HT-29 (cell line): ENCODE data around the gene SOX15. TPM values are rescaled to one million over a fixed set of nuclear protein-coding genes. Genes with fewer than 3 reads are reported as not detected.

ENCODE experiments used
- DNase-seq: peaks from one replicate; pipeline ENCODE4 v3.0.0-alpha.2; 2015; ENCODE audit warnings: low spot score
- small RNA-seq: library from RNA; depleted of rRNA; stranded (forward); fragments of <200 nt; gene quantifications from one replicate; pipeline ENCODE3, GENCODE V24; 2014
- total RNA-seq: library from RNA; depleted of rRNA; stranded (reverse); fragments of >200 nt; shearing (Covaris generic); gene quantifications from 2 replicates; pipeline ENCODE4 v1.2.3, GENCODE V29; 2014; rRNA removed

SOX15 gene
- total RNA-seq, 1 experiment from 2014 or later, result not detected

DNA sequence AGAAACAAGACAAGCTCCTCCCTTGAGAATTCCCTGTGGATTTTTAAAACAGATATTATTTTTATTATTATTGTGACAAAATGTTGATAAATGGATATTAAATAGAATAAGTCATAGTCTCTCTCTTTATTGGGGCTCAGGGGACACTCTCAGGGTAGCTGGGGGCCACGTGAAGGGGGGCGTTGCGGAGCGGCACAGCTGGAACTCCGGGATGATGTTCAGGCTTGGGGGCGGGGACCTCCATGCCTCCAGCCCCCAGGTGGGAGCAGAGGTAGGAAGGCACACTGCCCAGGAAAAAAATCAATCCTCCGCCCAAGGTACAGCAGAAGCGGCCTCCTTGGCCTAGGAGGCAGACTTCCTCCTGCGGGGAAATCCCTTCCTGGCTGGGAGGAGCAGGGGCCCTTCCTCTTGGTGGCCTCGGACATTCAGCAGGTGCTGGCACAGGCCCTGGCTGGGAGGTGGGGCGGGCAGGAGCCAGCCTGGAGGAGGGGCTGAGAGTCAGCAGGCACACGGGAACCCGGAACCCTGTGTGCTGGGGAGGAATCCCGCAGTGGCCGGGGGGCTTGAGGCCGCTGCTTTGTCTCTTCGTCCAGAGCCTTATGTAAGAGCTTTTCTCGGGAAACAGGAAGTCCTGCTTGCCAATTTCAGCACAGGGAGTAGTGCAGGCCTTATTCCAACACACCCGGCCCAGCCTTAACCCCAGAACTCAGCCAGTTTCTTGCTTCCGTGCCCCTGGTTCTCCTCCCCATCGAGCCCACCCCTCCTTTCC lies 31.9 kb downstream of the SOX15 start:
- peak; percentile 77 for DNase-seq

DNA sequence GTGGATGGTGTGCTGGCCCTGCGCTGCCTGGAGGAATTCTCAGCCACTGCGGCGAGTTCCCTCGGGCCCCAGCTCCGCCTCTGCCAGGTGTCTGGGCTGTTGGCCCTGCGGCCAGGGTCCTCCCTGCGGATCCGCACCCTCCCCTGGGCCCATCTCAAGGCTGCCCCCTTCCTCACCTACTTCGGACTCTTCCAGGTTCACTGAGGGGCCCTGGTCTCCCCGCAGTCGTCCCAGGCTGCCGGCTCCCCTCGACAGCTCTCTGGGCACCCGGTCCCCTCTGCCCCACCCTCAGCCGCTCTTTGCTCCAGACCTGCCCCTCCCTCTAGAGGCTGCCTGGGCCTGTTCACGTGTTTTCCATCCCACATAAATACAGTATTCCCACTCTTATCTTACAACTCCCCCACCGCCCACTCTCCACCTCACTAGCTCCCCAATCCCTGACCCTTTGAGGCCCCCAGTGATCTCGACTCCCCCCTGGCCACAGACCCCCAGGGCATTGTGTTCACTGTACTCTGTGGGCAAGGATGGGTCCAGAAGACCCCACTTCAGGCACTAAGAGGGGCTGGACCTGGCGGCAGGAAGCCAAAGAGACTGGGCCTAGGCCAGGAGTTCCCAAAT lies 32.6 kb downstream of the SOX15 start:
- DNase-seq, result no peak

DNA sequence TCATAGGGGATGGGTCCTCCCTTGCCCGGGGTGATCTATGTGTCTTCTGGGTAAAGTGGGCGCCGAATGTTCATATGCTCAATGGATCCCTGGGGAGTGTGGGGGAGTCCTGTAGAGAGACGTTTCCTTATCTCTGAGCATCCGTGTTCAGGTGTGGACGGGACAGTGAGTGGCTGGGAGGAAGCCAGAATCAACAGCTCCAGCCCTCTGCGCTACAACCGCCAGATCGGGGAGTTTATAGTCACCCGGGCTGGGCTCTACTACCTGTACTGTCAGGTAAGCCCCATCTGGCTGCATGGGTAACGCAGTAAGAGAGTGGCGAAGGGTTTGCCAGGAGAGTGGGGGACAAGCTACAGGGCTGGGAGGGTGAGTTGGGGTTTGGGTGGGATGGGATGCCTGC lies 33.3 kb downstream of the SOX15 start:
- no peak for DNase-seq

DNA sequence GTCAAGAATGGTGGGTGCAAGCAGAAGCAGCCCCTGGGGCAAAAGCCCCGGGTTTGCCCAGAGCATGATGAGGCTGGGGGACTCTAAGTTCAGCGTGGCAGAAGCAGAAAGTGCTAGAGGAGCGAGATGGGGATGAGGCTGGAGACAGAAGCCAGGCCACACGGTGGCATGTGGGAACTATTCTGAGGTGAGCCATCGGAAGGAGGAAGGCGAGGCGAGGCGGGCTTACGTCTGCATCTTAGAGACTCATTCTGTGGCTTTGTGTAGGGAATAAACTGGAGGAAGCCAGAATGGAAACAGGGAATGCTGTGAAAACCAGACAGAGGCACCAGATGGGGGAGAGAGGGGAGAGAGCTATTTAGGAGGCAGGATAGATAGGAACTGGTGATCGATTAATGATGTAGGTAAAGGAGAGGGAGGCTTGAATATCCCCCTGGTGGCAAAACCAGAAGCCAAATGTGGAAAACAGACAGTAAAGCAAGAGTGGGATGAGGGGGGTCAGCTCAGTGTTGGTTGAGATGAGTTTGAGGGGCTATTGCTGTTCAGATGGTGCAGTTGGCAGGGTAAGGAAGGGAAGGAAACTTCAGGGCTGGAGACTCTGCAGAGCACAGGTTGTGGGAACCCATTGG lies 34.5 kb downstream of the SOX15 start:
- no peak for DNase-seq

DNA sequence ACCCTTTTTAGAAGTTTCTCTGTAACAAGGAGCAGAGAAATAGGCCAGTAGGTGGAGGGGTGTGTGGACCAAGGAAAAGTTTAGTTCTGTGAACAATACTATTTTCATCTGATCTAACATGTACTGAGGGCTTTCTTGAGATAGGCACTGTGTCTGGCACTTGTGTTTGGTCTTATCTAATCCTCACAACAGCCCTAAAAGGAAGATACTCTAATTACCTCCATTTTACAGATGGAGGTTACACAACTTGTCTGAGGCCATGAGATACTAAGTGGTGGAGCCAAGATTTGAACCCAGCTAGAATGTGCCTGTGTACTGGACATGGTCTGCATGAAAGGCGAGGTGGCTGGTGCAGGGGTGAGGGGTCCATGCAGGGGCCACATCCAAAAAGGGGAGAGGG lies 36.5 kb downstream of the SOX15 start:
- DNase-seq, result no peak

DNA sequence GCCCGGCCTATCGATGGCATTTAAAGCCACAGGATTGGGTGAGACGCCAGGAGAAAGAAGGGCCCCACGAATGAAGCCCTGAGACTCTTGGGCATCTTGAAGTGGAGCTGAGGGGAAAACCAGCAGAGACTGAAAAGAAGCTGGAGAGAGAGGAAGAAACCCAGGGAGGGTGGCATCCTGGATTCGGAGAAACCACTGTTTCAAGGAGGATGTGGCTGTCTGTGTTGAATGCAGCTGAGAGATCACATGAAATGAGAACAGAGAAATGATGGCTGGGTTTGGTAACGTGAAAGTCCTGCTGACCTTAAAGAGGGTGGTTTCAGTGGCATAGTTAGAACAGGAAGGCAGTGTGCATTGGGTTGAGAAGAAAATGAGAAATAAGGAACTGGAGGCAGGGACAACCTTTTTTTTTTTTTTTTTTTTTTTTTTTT lies 37.3 kb downstream of the SOX15 start:
- no peak for DNase-seq

DNA sequence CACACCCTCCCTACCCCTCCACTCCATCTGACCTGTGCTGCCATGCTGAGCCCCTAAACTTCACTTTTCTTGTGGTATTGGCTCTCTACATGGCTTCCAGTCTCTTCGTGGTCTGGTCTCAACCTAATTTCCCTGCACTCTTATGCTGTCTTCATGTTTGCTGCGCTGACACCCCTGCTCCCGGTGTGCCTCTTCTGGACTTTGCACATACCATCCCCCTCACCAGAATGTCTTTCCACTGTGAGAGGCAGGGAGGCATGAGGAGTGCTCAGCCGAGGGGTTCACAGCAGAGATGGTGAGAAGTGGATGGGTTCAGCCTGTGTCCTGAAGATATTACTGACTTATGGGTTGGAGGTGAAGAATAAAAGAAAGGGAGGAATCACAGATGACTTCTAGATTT lies 38.5 kb downstream of the SOX15 start:
- no peak for DNase-seq

DNA sequence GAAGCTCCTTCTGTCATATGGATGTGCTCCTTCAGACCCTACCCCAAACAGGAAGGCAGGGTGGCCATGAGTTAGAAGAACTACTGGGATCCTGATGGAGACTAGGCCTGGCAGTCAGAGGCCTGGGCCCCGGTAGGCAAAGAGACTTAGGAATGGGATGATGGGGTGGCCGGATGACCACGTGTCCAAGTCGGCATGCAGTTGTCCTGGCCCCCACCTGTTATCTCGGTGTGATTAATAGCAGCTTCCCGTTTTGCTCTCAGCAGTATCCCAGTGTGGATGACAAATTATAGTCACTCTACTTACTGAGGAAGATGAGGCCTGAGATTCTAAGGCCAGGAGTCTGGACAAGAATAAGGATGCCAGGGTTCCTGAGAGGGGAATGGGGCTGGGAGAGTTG lies 39.5 kb downstream of the SOX15 start:
- no peak for DNase-seq

DNA sequence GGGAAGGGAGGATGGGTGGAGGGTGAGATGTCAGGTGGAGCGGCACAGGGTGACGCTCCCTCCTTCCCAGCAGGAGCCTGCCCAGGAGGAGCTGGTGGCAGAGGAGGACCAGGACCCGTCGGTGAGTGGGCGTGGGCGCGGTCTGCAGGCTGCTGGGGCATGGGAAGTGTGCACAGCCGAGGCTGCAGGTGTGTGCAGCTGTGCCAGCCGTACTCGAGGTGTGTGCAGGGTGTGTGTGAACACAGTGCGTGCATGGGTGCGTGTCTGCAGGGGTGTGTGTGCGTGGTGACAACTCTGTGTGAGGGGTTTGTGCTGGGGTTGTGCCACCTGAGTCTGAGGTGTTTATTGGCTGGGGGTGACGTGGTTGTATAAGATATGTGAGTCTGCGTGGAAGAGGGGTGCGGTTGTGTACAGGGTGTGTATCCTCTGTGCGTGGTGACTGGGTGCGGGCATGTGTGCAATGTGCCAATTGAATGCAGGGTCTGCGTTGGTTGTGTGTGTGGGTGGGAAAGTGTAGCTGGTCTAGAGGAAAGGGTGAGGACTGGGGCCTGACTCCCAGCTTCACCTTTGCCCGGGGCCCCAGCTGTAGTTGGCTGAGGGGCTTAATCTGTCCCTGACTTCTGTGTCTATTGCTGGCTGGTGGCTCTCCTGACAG lies 40.4 kb downstream of the SOX15 start:
- no peak for DNase-seq

DNA sequence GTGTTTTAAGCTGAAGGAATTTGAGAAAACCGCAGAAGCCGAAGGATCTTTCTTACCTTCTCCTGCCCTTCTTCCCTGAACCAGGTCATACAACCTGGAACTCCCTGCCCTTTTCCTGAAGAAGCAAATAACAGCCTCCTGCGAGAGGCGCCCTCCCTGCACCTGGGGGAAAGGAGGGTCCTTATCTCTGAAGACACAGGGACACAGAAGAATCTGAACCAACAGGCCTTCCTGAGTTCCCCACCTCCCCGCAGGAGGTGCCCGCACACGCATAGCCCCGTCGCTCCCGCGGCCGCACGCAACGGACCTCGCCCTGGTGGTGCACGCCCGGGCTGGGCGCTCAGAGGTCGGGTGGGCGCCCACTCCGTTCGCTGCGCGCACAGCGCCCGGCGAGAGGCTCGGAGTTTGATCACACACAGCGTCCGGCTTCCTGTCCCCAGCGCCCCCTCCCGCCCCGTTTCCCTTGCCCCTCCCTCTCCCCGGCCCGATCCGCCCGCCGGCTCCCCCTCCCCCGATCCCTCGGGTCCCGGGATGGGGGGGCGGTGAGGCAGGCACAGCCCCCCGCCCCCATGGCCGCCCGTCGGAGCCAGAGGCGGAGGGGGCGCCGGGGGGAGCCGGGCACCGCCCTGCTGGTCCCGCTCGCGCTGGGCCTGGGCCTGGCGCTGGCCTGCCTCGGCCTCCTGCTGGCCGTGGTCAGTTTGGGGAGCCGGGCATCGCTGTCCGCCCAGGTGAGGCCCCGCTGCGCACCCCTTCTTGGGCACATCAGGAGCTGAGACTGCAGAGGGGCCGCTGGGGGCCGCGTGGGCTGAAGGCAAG lies 41.1 kb downstream of the SOX15 start, which contains the start of gene TNFSF12:
Gene TNFSF12, plus strand, starts transcription at position 474 of the 816 bp plus-strand sequence. Its CDS starts 96 bp downstream, at position 570.
- DNase-seq, result no peak

DNA sequence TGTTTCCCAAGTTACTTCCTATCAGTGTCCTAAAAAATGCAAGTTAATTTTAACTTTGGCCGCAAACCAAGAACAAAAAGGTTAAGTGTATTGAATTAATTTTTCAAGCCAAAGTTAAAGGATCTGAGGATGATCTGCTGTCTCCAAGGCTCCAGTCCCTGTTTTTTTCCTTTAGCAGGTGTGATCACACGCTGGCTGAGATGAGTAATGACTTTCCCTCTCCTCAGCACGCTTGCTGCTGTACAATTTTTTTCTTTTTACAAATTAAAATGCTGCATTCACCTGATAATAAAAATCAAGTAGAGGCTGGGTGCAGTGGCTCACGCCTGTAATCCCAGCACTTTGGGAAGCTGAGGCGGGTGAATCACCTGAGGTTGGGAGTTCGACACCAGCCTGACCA lies 45.0 kb downstream of the SOX15 start:
- no peak for DNase-seq

DNA sequence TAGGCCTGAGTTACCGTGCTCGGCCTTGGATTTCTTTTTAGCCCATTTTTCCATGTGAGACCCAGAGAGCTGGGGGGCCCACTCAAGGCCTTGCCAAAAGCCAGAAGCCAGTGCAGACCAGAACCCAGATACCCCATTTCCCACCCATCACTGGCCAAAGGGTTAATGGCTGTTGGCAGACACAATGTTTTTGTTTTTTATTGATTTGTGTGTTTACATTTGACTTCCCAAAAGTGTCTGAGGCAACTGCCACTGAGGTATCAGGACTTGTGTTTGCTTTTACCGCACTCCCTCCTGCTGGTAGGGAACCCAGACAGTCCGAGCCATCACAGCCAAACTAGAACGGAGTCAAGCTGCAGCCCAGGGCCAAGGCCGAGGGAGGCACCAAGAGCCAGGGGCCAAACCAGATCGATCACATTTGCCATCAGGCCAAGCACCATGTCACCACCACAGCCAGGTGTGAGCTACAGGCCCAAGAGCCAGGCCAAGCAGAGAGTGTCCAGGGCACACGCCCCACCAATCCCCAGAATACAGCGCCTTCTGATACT lies 48.7 kb downstream of the SOX15 start:
- no peak for DNase-seq

DNA sequence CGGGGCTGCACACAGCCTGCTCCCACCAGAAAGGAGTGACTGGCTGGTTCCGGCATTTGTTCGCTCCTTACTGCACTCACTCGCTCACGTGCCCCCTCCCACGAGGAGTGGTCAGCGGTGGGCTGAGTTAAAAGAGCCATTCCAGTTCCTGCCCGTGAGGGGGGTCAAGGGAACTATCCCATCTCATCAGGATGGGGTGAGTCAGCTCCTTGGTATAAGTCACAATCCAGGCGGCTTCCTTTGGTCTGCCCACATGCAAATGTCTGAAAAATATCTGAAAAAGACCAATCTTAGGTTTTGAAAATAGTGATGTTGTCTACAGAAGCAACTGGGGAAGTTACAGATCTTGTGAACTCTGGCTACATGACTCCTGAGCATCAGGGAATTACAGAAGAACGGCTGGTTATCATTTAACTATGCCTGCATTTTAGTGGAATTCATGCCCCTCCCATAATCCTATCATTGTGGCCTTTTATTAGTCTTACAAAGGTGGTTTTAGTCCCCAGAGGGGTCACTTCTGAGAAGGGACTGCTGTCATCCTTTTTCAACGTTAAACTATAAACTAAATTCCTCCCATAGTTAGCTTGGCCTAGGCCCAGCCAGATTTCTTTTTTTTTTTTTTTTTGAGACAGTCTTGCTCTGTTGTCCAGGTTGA lies 50.9 kb downstream of the SOX15 start:
- DNase-seq, result no peak

Small RNA genes within 50 kb of the gene (small RNA-seq; reads per million reads assigned to genes)
- gene CD68 (not detected), gene SNORA48 (not detected), gene SNORD10 (not detected)

Other genes starting within 250 kb of the SOX15 start
- 5.0 and 6.2 TPM in 2 replicates for gene KCTD11, start 237.9 kb downstream of the SOX15 start, total RNA-seq
- gene TMEM95, start 234.9 kb downstream of the SOX15 start, total RNA-seq, result not detected in 2 replicates
- gene TNK1, start 209.0 kb downstream of the SOX15 start, total RNA-seq, result 4.8 and 9.4 TPM in 2 replicates
- gene PLSCR3, start 195.6 kb downstream of the SOX15 start, total RNA-seq, result 28.5 and 32.4 TPM in 2 replicates
- gene TMEM256, start 186.0 kb downstream of the SOX15 start, total RNA-seq, result 84.6 and 111 TPM in 2 replicates
- 2.2 and 2.7 TPM in 2 replicates for gene NLGN2, start 182.2 kb downstream of the SOX15 start, total RNA-seq
- gene SPEM1, start 169.8 kb downstream of the SOX15 start, total RNA-seq, result not detected in 2 replicates
- gene SPEM2, start 164.5 kb downstream of the SOX15 start, total RNA-seq, result not detected in 2 replicates
- not detected in 2 replicates for gene SPEM3, start 161.2 kb downstream of the SOX15 start, total RNA-seq
- gene TMEM102, start 154.7 kb downstream of the SOX15 start, total RNA-seq, result 11.7 and 19.4 TPM in 2 replicates
- 0.46 and 0.52 TPM in 2 replicates for gene FGF11, start 150.6 kb downstream of the SOX15 start, total RNA-seq
- gene CHRNB1, start 145.0 kb downstream of the SOX15 start, total RNA-seq, result 0.83 and 1.6 TPM in 2 replicates
- 8.4 and 10.0 TPM in 2 replicates for gene ZBTB4, start 110.5 kb downstream of the SOX15 start, total RNA-seq
- gene SLC35G6, start 108.6 kb downstream of the SOX15 start, total RNA-seq, result 0.28 TPM in 1 of 2 replicates, not detected in the other
- 26.0 and 58.6 TPM in 2 replicates for gene POLR2A, start 105.7 kb downstream of the SOX15 start, total RNA-seq
- gene TNFSF12, start 41.0 kb downstream of the SOX15 start, total RNA-seq, result not detected in 2 replicates
- gene TNFSF13, start 31.3 kb downstream of the SOX15 start, total RNA-seq, result 15.6 and 19.1 TPM in 2 replicates
- 73.2 and 74.3 TPM in 2 replicates for gene SENP3, start 28.2 kb downstream of the SOX15 start, total RNA-seq
- gene CD68, start 10.5 kb downstream of the SOX15 start, total RNA-seq, result 4.0 and 6.6 TPM in 2 replicates
- gene MPDU1, start 6.2 kb downstream of the SOX15 start, total RNA-seq, result 79.8 and 81.4 TPM in 2 replicates
- gene FXR2, start 24.8 kb upstream of the SOX15 start, total RNA-seq, result 23.8 and 30.3 TPM in 2 replicates
- gene SAT2, start 37.7 kb upstream of the SOX15 start, total RNA-seq, result 3.2 and 5.4 TPM in 2 replicates
- 0.13 TPM in 1 of 2 replicates, not detected in the other for gene SHBG, start 40.0 kb upstream of the SOX15 start, total RNA-seq
- gene ATP1B2, start 60.8 kb upstream of the SOX15 start, total RNA-seq, result not detected in 2 replicates
- 57.1 and 61.0 TPM in 2 replicates for gene TP53, start 97.4 kb upstream of the SOX15 start, total RNA-seq
- 18.5 and 23.0 TPM in 2 replicates for gene WRAP53, start 98.4 kb upstream of the SOX15 start, total RNA-seq
- not detected in 2 replicates for gene EFNB3, start 115.1 kb upstream of the SOX15 start, total RNA-seq
- 0.21 TPM in 1 of 2 replicates, not detected in the other for gene DNAH2, start 127.7 kb upstream of the SOX15 start, total RNA-seq
- gene KDM6B, start 244.1 kb upstream of the SOX15 start, total RNA-seq, result 5.3 and 17.6 TPM in 2 replicates